ENCODE data around the gene ATP8B4.

ATP8B4 gene

DNA sequence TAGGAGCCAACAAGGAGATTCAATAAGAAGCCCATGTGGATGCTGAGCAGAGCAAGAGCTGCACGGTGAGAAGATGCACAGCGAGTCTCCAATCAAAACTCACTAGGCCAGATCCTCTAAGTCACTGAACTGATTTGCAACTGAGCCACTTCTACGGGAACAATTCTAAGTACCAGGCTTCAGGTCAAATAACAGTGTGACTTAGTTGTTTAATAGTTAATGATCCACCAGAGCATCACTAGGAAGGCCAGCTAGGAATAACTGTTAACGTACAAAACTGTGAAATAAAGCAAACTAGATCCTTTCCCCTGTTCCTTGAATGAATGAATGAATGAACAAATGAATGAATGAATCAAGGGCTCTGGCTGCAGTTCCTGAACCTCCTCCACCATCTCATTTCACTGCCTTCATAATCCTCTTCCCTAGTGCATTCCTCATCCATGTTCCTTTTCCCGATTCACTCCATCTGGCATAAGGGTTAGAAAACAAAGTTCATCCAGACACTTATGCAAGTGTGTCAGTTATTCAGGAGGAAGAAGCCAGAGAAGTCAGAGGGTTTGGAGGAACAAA, 59.7 kb downstream of the ATP8B4 start:
- DNase-seq = no peak

DNA sequence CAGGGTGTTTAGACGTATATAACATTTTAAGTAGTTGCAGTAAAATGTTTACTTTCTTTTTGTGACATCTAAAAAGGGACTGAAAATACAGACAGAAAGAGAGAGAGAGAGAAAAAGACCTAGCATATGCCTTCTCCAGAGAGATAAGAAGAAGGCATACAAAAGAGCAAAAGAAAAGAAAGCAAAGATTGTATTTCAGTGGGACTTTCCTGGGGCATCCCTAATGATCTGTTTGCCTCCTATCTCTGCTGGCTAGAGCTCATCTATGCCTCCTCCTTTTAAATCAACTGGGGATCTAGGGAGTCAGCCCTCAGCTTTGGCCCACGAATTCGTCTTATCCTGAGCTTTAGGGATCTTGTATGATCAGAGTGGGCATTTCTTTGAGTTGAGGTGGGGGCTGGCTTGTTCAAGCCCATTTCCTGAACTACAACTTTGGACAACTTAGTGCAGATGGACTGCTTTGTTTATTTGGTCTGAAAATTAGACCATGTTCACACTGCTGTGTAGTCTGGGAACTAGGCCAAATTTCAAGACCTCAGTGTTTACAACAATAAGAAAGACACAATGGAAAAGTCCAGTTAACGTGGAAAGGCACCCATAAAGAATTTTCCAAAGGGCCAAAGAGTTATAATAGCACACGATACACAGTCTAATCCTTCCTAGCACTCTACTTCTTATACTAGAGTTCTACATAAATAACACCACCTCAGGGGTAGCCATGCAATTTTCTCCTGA, 61.0 kb downstream of the ATP8B4 start:
- peak; percentile 30 for DNase-seq

DNA sequence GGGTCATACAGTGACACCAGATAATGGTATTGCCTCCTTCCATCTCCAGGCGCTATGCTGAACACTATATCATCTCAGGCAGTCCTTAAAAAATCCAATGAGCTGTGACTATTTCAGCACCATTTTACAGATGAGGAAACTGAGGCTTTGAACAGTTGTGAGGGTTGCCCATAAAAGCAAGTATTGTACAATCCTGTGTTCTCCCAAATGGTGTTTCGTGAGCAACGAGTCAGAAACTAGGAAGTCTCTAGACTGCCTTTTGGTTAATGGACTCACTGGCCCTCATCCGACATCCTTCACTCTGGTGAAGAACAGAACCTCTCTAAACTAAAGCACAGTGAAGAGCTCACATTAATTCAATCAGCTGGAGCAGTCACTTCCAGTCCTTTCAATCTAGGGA, 61.8 kb downstream of the ATP8B4 start:
- no peak for DNase-seq

DNA sequence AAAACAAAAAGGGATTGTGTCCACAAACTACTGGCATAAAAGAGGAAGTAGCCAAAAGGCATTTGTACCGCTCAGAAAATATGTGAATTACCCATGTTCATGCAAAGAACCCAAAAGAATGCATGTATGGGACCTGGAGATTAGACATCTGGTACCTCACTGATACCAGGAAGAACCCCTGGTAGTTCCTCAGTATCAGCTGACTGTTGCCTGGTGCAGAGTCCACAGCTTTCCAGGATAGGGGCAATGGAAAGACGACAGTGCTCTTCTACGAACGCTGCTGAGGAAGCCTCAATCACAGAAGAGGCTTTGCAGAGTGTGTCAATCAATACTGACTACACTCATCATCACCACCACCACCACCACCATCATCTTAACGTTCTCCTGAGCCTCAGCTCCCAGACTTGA, 63.3 kb downstream of the ATP8B4 start:
- DNase-seq = no peak

DNA sequence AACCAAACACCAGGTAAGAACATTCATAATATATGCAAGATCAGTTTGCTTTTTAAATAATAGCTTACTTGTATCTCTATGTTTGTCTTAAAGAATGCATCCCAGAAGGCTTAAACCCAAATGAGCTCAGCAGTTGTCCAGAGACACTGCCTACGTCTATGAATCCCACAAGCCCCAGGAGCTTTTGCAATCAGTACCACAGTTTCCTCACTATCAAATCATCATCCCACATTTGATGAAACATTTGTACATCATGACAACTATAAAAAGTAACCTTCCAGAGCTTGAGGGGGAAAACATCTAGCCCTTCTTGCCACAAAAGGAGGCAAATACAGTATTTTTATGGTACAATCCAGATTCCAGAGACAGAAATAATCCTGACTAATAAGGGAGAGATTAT, 63.7 kb downstream of the ATP8B4 start:
- DNase-seq = no peak

DNA sequence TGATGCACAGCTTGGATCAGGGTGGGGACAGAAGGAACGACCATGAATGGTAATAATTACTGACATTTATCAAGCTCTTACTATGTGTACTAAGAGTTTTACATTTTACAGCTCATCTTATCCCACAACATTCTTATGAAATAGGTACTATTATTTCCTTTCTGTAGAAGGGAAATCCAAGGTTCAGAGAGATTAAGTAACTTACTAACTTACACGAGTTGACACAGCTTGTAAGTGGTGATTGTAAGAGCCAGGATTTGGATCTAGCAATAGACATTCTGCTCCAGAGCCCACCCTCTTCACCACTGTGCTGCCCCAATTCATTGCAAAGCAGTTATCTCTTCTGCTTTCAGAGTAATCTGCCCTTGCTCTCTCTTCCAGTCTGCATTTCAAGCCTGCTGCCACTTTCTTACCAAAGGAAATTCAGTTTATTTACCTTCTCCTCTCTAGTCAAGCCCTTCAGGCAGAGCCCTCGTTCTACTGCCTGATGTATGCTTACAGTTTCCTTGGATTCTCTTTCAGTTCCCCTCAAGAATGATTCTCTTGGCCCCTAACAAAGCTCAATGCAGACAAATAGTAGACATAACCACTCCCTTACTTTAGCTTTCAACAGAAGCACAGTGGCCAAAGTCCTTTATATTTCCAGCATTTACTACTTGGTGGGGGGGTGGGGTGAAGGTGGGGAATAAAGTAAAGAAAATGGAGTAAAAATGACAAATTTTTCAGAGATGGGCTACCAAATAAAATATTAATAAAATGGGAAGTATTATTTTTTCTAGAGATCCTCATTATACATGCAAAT, 65.8 kb downstream of the ATP8B4 start:
- DNase-seq = no peak

DNA sequence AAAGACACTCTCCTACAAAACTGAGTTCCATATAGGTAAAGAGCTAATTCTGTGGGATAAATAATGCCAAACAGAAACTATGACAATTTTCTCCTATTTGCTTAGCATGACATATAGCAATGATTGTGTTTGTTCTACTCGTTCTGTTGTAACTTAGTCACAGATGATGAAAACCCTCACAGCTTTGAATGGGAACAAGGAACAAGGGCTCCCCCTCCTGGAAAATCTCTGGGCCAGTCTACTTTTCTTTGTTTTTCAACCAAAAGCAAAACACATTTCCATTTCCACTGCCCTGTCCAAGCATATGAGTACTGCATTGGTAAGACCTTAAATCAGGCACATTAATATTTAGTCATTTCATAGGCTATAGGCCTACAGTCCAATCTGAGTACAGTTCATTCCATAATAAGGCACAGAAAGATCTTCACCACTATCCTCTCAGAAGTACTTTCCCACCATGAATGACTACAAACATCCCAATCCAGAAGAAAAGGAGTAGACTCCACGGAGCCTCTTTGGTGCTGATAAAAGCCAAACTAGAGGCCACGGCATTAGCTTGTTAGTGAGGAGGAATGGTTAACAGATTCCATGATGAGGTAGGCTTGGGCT, 67.1 kb downstream of the ATP8B4 start:
- peak; percentile 38 for DNase-seq

DNA sequence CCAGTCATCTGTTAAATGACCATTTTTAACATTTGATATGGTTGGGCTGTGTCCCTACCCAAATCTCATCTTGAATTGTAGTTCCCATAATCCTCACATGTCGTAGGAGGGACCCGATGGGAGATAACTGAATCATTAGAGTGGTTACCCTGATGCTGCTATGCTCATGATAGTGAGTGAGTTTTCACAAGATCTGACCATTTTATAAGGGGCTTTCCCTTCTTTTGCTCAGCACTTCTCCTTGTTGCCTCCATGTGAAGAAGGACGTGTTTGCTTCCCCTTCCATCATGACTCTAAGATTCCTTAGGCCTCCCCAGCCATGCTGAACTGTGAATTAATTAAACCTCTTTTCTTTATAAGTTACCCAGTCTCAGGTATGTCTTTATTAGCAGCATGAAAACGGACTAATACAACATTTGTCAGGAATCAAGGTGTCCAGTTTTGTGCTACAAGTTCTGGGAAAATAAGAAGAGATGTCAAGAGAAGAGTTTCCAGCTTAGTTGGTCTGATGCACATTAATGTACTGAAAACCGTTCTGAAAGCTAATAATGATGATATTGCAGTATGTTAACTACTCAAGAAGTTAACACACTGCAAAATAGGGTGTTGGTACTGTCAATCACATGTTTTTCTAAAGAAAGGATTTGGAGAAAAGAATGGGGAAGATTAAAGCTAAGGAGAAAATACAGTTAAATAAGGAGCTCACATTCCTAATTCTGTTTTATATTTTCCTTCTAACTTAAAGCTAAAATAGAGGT, 67.9 kb downstream of the ATP8B4 start:
- no peak for DNase-seq

DNA sequence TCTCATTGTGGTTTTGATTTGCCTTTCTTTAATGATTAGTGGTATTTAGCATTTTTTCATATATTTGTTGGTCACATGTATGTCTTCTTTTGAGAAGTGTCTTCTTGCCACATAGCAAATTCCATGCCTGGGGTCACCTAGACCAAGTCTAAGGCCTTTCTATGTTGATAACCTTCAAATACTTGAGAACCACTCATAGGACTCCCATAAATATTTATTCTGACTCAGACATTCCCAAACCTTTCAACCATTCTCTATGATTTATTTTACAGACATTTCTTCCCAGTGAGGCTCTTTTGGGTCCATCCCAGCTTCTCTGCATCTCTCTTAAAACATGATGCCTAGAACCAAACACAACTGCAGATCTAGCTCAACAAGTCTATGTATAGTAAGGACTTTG, 69.2 kb downstream of the ATP8B4 start:
- no peak for DNase-seq

DNA sequence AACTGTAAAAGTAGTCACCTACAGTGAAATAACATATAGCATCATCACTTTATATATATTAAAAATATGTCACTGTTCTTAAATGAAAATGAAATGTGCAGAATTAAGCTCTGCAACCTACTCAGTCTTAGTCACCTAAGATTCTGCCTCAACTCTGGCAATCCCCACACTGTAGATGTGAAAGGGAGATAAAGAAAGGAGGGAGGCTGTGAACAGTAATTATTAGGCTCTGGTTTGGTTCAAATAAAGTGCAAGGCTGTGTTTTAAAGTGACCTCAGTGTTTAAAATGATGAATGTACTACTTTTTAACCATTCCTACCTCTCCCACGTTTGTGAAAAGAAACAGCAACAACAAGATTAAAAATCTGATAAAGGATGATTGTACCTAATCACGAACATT, 72.2 kb downstream of the ATP8B4 start:
- no peak for DNase-seq

DNA sequence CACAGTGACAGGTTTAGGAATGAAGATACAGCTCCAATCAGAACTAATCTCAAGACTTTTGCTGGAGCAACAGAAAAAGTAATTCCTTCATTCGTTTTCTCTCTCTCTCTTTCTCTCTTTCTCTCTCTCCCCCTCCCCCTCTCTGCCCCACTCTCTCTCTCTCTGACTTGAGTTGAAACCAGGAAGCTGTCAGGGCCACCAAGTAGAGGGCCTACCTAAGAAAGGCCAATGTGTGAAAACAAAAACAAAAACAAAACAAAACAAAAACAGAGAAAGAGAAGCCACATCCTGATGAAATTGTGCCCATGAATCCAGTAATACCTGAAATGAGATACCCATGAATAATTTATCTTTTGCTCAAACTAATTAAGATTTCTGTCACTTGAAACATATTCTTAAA, 72.9 kb downstream of the ATP8B4 start:
- no peak for DNase-seq

DNA sequence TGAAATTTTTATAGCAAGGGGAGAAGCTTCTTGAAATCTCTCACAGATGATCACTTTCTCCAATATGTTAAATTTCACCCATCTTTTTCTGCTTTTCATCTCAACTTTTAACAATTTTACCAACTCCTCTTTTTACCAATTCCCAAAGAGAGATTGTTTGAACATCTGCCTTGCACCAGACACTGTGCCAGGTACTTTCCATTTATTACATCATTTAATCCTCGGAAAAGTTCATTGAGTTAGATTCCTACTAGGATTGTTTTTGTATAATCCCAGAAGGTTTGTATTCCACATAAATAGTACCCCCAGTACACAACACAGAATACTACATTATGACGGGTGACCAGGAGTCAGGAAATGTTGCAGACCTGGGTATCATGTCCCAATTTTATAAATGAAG, 74.1 kb downstream of the ATP8B4 start:
- no peak for DNase-seq

DNA sequence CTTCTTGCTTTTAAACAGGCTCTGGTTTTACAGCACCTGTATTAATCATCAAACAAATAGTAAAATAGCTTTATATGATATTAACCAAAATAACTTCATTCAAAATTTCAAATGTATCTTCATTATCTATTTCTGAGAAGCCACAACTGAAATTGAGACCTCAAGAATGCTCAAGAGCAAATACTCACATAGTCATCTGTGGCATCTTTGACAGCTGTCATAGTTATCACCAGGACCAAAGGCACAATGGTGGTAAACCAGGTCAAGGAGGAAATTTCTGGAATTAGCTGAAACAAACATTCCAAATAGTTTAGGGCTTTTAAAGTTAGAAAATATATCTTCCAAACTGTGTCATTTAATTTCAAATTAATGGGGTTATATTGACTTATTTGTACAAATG, 74.6 kb downstream of the ATP8B4 start:
- no peak for DNase-seq

DNA sequence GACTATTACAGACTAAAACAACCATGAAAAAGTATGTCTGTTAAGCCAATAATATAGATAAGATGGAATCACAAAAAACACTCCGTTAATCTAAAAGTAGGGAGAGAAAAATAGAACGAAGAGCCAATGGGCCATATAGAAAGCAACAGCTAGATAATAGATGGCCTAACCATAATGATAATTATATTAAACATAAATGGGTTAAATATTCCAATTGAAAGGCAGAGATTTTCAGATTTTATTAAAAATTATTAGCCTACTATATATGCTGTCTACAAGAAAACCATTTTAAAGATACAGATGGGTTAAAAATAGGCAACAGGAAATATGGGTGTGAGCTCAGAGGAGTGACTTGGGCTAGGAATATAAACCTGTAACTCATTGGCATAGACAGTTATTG, 76.3 kb downstream of the ATP8B4 start:
- no peak for DNase-seq

DNA sequence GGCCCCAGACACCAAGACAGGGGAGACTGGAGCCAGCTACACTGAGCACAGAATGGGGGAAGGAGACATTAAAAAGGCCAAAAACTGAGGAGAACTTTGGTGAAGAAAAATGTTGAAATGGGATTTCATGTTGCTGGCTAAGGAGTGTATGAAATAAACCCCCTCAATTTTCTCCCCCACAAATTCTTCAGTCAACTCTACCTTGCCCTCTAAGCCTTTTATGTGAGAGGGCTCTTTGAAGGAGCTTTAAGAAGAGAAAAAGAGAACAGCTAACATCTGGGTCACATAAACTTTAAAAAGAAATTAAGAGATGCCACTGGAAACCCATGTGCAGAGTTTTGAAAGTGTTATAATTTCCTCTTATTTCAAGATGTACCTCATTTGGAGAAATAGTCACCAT, 88.6 kb downstream of the ATP8B4 start:
- no peak for DNase-seq

DNA sequence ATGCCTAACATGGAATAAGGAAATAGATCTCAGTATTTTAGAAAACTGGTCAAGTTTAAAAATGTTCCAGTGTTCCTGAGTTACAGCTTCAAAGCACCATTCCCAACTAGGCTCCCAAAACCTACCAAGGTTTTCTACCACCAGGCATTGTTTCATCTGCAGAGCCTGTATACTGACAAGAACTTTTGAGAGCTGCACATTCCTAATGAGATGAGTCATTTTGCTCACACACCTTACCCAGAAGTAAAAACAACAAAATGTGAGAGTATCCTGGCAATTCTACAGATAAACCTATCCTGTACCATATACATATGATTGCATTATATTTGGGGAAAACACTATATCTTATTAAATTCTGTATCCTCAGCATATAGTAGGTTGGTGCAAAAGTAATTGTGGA, 90.7 kb downstream of the ATP8B4 start:
- DNase-seq = no peak

DNA sequence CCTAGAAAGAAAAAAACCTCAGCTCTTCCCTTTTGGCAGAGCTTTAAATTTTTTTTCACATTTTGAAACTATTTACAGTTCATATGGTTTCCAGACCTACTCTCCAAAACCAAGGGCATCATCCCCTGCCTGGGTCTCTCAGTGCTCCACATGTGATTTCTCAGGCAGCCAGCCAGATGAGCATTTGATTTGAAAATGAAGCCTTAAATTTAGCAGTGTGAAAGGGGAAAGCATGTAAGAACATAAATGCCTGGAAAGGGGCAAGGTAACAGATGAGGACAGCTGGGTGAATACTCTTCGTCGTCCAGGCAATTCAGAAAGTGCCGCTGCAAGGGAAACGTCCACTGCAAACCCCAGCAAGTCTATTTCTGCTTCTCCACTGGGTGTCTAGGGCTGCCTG, 94.8 kb downstream of the ATP8B4 start:
- DNase-seq = no peak

DNA sequence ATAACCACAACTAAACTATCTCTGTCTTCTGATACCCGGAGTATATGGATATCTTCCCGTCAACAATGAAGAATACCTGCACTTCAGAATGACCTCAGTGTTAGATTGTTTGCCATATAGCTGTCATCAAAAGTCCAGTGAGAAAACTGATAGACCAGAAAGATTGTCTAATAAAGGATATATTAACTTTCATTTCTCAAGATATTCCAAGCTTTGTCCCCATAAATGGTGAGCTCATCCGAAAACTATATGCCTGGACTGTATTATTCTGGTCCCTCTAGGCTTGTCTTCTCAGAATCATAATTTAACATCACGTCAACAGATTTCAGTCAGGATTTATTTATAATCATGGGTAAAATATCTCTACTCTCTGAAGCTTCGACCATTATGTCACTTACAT, 100.5 kb downstream of the ATP8B4 start:
- DNase-seq = no peak

DNA sequence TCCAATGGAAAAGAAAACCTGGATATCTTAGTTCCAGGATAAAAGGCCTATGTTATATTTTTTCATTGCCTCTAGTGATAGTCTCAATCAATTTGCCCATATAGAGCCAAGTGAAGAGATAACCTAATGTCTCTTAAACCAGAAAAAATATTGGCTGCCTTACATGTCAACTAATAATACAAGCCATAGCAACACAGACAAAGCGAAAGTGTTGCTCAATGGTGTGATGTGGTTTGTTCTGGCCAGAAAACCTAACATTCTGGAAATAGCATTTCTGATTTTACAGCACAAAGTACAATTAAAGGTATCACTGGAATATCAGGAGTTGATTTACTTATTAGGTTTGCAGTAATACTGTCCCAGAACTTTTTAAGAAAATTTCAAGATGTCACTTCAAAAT, 101.5 kb downstream of the ATP8B4 start:
- no peak for DNase-seq

DNA sequence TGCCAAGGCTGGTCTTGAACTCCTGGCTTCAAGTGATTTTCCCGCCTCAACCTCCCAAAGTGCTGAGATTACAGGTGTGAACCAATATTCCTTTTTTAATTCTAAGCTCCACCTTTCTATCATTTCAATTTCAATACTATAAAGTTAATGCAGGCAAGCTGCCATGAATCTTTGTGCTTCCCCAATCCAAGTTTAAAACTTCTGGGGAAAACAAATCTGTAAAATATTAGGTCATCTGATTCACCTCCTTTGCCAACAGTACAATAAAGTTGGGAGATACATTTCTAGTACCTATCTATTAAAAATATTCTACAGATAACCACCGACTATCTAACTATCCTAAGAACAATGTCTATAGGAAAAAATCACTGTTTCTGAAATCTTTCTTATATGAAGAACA, 102.1 kb downstream of the ATP8B4 start:
- no peak for DNase-seq

DNA sequence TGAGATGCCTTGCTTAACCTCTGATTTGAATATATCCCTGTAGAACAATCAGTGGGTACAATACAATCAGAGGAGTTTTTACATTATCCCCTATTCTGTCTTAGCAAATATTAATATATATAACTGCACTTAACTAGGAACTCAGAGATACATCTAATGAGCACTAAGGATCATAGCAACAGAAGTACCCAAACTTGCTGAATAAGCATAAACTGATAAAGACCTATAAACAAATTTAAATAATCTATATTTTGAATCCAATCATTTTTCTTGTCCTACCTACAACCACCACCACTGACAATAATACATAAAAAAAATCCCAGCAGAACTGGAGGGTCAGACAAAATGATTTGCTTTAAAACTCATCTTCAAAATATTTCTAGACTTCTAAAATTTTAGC, 106.2 kb downstream of the ATP8B4 start:
- DNase-seq = no peak

DNA sequence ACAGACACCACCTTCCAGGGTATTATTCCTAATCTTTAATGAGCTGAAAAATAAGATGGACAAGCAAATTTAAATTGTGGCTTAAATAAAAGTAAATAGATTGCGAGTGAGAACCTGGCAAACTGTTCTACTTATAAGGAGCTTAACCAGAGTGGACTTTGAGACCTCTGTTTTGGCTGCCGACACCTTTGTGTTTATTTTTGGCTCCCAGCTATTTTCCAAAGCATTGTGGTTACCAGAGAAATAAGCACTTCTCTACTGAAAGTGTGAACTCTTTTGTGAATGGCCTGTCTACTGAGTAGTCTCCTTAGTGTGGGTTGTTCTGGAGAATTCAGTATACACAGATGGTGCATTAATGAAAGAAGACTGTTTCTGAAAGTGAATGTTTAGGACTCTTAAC, 109.4 kb downstream of the ATP8B4 start:
- no peak for DNase-seq

DNA sequence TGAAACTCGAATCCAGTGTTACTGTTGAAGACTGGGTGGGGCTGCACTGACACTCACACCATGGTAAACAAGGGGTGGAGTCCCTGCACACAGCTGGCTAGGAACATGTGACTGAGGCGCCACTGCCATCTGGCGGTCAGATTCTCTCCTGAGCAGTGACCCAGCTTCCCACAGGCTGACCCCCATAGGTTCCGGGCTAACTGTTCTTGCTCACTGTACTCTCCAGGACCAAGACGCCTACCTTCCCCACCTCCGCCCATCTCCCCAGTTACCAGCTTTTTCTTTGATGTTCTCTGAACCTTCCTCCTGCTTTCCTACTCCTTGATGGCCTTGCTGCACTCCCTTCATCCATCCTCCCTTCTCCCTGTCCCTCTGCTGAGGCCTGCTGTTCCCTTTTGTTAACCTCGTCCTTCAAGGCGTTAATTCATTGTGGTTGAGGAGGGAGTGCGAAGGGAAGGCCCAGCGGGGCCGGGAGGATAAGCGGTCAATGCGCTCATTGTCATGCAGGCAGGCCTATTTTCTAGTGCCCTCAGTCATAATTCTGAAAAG, 115.2 kb downstream of the ATP8B4 start:
- peak; percentile 80 for DNase-seq
